GM12865 (cell line): Measurements from ENCODE around the gene C19orf53.
A peak's percentile ranks its signal among the peaks of the same experiment; 100 is the strongest.

Experiments used
- DNase-seq: peaks from one replicate; pipeline ENCODE4 v3.0.0; 2010; ENCODE audit warnings: low read depth
- H3K4me3 ChIP-seq: 2 replicates; pipeline ENCODE4 v1.5.1; 2011; ENCODE audit warnings: mild to moderate bottlenecking, low read depth, low read length, control low read depth
- CTCF ChIP-seq: IDR thresholded peaks from 2 replicates; pipeline ENCODE4 v1.5.1; 2011; ENCODE audit warnings: low read length, control low read depth, low read depth, inconsistent platforms; ENCODE audit not compliant: insufficient read depth; ENCODE audit errors: missing control alignments

C19orf53 gene

GRCh38 chr19:13763265-13763664 is 11.0 kb upstream of the C19orf53 start:
- DNase-seq: no peak
- no peak overlapping the region for H3K4me3 ChIP-seq
- no peak for TF ChIP-seq CTCF

- no peak for TF ChIP-seq CTCF
- H3K4me3 ChIP-seq: peak within 1 kb of the TSS; percentile 94
- DNase-seq: peak; percentile 76
Observed at GRCh38 chr19:13764101-13764807, 10.0 kb upstream of the C19orf53 start, which contains the start of gene MRI1. TSS of gene MRI1 (plus strand) at chr19:13764522. CDS start at chr19:13764589, 67 bp downstream.

- TF ChIP-seq CTCF: no peak
- peak; percentile 48 for DNase-seq
- peak overlapping the region; percentile 94 for H3K4me3 ChIP-seq
Observed at GRCh38 chr19:13764821-13765394, 9.3 kb upstream of the C19orf53 start.

GRCh38 chr19:13765395-13766094 is 8.7 kb upstream of the C19orf53 start:
- no peak for TF ChIP-seq CTCF
- DNase-seq: no peak
- peak overlapping the region; percentile 94 for H3K4me3 ChIP-seq

- H3K4me3 ChIP-seq: no peak overlapping the region
- DNase-seq: no peak
- TF ChIP-seq CTCF: no peak
Observed at GRCh38 chr19:13766095-13766481, 8.2 kb upstream of the C19orf53 start.

- no peak overlapping the region for H3K4me3 ChIP-seq
- no peak for DNase-seq
- no peak for TF ChIP-seq CTCF
Observed at GRCh38 chr19:13768510-13768909, 5.7 kb upstream of the C19orf53 start.
